CD4-positive, alpha-beta T cell treated with Interleukin-17A for 4 hours (primary cell): ENCODE measurements around the gene SMAD6.

Source experiments
- DNase-seq: peaks from one replicate; pipeline ENCODE4 v3.0.0-alpha.2; 2020; ENCODE audit warnings: mixed read lengths

The SMAD6 gene

DNA sequence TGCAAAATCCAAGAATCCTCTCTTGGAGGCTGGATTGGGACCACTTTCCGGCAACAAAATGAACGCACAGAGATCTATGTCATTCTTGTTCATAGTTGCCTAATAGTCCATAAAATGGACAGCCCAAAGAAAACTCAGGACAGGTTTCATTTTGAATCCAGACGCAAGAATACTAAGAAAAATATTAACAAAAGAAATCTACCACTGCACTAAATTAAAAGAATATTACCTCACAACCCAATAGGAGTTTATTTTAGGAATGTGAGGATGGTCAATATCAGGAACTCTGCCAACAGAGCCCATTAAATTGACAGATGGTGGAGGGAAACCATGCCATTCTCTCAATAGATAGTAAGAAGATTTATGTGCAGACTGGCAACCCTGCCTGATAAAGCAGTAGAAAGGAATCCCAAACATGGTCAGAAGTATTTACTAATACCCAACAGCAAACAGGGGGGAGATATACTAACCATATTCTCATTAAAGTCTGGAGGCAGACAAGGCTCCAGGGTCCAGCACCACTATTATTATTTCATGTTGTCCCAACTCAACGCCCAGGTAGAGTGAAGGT lies 127.6 kb downstream of the SMAD6 start:
- no peak for DNase-seq

DNA sequence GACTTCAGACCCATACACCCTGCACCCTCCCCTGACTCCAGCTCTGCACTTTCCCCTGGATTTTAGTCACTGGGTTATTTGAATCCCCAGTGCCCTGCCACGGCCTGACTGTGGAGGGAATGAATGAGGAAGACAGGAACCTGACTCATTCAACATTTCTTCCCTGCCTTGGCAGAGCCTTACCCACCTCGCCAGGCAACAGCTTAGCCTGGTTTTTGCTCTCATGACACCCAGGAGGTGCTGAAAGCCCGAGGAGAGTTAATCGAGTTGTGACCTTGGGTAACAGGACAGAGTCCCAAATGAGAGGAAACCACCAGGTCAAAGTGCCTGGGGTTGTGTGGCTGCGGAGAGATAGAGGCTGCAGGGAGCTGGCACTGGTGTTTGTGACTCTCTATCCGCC lies 128.3 kb downstream of the SMAD6 start:
- DNase-seq, result no peak

DNA sequence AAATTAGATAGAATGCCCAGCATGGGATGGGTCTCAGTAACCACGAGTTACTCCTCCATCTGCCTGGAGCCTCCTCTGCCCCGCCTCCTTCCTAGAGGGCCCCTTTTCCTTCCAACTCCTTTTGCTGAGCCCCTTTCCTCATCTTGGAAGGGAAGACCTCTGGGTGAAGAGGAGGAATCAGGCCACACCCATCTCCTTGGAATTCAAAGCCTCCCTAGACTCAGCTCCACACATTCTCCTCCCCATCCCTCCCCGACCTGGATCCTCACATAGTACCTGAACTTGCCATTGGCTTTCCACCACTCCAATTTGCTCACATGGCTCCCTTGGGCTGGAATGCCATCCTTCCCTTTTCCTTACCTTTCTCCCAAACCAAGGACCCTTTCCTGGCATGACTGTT lies 128.8 kb downstream of the SMAD6 start:
- DNase-seq, result no peak

DNA sequence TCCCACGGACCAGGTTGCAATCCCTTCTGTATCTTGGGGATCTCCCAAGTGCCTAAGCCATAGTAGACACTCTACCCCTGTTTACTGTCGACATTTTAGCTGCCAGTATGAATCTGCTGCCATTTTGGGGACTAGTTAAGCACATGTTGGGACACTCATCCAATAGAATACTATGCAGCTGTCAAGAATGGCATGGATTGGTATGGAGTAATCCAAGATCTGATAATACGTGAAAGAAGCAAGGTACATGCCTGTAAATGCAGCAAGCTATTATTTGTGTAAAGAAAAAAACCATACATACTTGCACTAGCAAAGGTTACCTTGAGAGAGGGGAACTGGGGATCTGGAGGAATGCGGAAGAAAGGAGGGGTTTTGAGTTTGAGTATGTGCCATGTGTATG lies 129.3 kb downstream of the SMAD6 start:
- no peak for DNase-seq

DNA sequence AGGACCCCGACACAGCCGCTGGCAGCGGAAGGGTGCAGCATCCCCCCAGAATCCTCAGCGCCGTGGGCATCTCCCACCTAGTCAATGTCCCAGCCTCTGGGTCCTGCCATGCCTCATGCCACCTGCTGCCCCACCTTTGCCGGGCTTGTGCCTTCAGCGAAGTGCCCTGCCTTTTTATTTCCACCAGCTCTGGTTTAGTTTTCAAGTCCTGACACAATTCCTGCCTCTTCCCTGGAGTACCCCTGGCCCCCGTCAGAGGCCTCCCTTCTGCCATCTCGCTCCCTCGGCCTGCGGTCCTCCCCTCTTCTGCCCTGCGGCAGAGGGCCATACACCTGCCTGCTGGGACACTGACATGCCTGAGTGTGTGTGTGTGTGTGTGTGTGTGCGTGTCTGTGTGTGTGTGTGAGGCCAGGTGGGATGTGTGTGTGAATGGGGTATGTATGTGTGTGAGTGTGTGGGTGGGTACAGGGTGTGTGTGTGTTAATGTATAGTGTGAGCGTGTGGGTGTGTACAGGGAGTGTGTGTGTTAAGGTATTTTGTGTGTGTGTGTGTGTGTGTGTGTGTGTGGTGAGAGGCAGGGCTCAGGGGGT lies 129.9 kb downstream of the SMAD6 start:
- DNase-seq, result no peak
